Measurements from ENCODE around the gene RASGRP1. TPM values are rescaled to one million over a fixed set of nuclear protein-coding genes. Genes with fewer than 3 reads are reported as not detected.

RASGRP1 gene
- total RNA-seq, 4 donors from 2014 or later: 0.29 to 0.99 (median 0.66) TPM

DNA sequence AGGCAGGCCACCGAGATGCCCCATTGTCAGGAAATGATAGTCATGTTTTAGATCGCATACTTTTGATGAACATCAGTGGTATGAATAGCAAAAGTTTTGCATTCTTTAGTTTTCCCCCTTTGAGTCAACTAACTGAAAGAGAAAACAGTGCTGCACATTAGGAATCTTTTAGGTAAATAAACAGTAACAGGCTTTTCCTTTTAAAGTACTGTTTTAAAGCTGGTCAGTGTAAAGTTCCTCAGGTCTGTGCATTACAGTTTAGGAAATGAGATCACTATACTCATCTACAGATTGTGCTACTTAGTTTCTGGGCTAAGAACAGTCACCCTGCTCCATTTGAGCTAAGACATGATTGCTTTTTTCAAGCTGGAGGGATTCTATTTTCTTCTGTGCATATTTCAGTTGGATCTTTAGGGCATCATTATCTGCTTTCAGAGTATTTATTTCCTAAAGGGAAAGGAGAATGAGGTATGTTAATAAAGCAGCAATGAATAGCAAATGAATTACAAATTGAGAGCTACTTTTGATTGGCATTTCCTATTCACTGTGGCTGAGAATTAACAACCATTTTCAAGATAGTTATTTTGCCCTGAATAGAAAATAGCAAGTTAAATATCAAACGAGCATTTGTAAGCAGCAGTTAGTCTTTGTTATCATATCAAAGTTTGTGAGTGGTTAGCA, 74.2 kb downstream of the RASGRP1 start:
- Histone ChIP-seq H3K4me1 (peaks cover 0 to 7% (median 3%) of the 10 kb centered on the region in 4 donors), H3K36me3 (peaks cover 0 to 18% (median under 1%) of the 10 kb centered on the region in 4 donors), H3K9me3 (no peaks in the 10 kb centered on the region), H3K27me3 (no peaks in the 10 kb centered on the region), H3K4me3 (no peak overlapping the region), H3K27ac (replicated peaks in 1 of 4) (no peak overlapping the region)
- no peak for TF ChIP-seq POLR2A (IDR thresholded peaks at IDR 0.05; ENCODE audit: low read depth)
- TF ChIP-seq POLR2AphosphoS5 (IDR thresholded peaks at IDR 0.05): no peak
- no peak for TF ChIP-seq CTCF (IDR thresholded peaks at IDR 0.05)
- no peak for TF ChIP-seq EP300 (IDR thresholded peaks at IDR 0.05)
- DNase-seq (ENCODE audit: extremely low spot score): no peak
- 61% methylated on average over 3 of the region's 3 CpGs for WGBS
- intact Hi-C loops (cut with DNase I): no loop called here

DNA sequence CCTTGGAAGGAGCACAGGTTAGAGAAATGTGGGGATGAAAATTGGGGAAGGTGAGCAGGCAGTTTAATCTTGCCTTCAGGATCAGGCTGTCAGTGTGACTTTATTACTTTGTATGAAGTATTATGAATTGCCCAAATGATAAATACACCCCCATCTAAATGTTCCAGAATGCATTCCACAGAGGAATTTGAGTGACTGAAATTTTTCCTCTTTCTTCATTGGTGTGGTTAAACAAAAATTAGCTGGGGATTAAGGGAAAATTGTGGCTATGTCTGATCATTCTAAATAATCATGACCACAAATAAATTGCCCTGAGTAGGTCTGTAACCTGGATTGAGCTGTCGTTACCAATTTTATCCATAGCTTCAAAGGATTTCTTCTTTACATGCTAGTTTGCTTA, 77.2 kb downstream of the RASGRP1 start:
- no peak for DNase-seq (ENCODE audit: extremely low spot score)
- Histone ChIP-seq H3K27ac (replicated peaks in 1 of 4) (no peak overlapping the region), H3K9me3 (no peaks in the 10 kb centered on the region), H3K4me3 (no peak overlapping the region), H3K27me3 (no peaks in the 10 kb centered on the region), H3K36me3 (peaks cover 0 to 32% (median 5%) of the 10 kb centered on the region in 4 donors), H3K4me1 (peaks cover 0 to 7% (median 3%) of the 10 kb centered on the region in 4 donors)
- intact Hi-C loops (cut with DNase I): no loop called here
- TF ChIP-seq EP300 (IDR thresholded peaks at IDR 0.05) (no peak), POLR2AphosphoS5 (IDR thresholded peaks at IDR 0.05) (no peak)
- WGBS: 92% methylated on average over 1 of the region's 1 CpG

DNA sequence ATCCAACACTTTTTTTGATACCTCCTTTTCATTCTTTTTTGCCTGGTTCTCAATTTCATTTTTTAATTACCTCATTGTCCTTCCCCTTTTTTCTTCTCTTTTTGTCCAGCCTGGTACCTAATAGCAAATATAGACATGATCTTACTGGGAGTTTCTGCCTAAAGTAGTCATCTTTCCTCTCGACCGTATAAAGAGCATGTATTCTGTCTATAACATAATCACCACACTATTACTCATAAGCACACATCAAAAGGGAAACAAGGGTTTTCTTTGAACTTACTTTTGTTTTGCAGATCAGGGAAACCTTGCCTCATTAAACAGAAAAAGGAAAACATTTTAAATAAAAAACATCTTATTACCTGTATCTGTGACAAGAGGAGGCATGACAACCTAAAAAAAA, 77.7 kb downstream of the RASGRP1 start:
- H3K9me3 ChIP-seq: no peaks in the 10 kb centered on the region
- DNase-seq (ENCODE audit: extremely low spot score): no peak
- H3K4me1 ChIP-seq: peaks cover 0 to 7% (median 3%) of the 10 kb centered on the region in 4 donors
- intact Hi-C loops (cut with DNase I): no loop called here
- 63% methylated on average over 2 of the region's 2 CpGs for WGBS
- peaks cover 0 to 36% (median 8%) of the 10 kb centered on the region in 4 donors for H3K36me3 ChIP-seq
- no peaks in the 10 kb centered on the region for H3K27me3 ChIP-seq
- no peak overlapping the region for H3K4me3 ChIP-seq
- H3K27ac ChIP-seq (replicated peaks in 1 of 4): no peak overlapping the region
- TF ChIP-seq POLR2AphosphoS5 (IDR thresholded peaks at IDR 0.05) (no peak), POLR2A (IDR thresholded peaks at IDR 0.05; ENCODE audit: low read depth) (no peak), EP300 (IDR thresholded peaks at IDR 0.05) (no peak)

DNA sequence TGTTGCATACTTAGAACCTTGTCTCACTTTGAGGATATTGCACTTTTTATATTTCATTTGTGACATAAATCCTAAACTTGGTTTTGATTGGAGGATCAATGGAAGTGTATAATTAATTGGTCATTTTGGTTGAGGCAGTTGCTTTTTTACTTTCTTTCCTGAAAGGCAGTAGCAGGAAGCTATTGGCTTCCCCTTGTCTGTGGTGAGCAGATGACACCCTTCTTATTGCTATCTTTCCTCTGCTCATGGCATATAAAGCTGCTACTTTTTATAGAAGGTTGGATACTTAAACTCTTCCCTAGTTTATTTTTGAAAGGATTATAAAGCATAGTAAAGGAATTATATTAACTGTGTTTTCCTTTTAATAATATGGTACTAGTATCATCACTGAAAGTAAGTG, 82.0 kb downstream of the RASGRP1 start:
- peaks cover 0 to 52% (median 18%) of the 10 kb centered on the region in 4 donors for H3K36me3 ChIP-seq
- no peak overlapping the region for H3K4me3 ChIP-seq
- no peak overlapping the region for H3K27ac ChIP-seq (replicated peaks in 1 of 4)
- no peaks in the 10 kb centered on the region for H3K9me3 ChIP-seq
- no peaks in the 10 kb centered on the region for H3K4me1 ChIP-seq
- H3K27me3 ChIP-seq: no peaks in the 10 kb centered on the region
- no peak for DNase-seq (ENCODE audit: extremely low spot score)
- intact Hi-C loops (cut with DNase I): no loop called here
- no peak for TF ChIP-seq POLR2AphosphoS5 (IDR thresholded peaks at IDR 0.05)
- no peak for TF ChIP-seq POLR2A (IDR thresholded peaks at IDR 0.05; ENCODE audit: low read depth)
- no peak for TF ChIP-seq EP300 (IDR thresholded peaks at IDR 0.05)
- TF ChIP-seq CTCF (IDR thresholded peaks at IDR 0.05): no peak

GRCh38 chr15:38481761-38482160, 82.9 kb downstream of the RASGRP1 start:
- Histone ChIP-seq H3K4me1 (no peaks in the 10 kb centered on the region), H3K4me3 (no peak overlapping the region), H3K9me3 (no peaks in the 10 kb centered on the region), H3K27me3 (no peaks in the 10 kb centered on the region), H3K36me3 (peaks cover 0 to 53% (median 26%) of the 10 kb centered on the region in 4 donors), H3K27ac (replicated peaks in 1 of 4) (no peak overlapping the region)
- no peak for TF ChIP-seq EP300 (IDR thresholded peaks at IDR 0.05)
- TF ChIP-seq POLR2AphosphoS5 (IDR thresholded peaks at IDR 0.05): no peak
- TF ChIP-seq CTCF (IDR thresholded peaks at IDR 0.05): no peak
- TF ChIP-seq POLR2A (IDR thresholded peaks at IDR 0.05; ENCODE audit: low read depth): no peak
- no peak for DNase-seq (ENCODE audit: extremely low spot score)
- WGBS: 95% methylated on average over 3 of the region's 3 CpGs
- intact Hi-C loops (cut with DNase I): no loop called here
